Left ventricle myocardium superior (tissue), 1 donor: ENCODE data around the gene CFAP92. TPM values are rescaled to one million over a fixed set of nuclear protein-coding genes. Genes with fewer than 3 reads are reported as not detected.

Experiments
- total RNA-seq: library from RNA; stranded (reverse); fragmentation: NEBNext Ultra II Directional; extraction: Animal tissue kit (Norgen Biotek cat#: 25700); gene quantifications from one replicate; pipeline ENCODE4 v1.2.1, GENCODE V29; 2021
- donor health status: DM: no; HTN: yes; CAD: no; lungs with severe emphysema.

The CFAP92 gene
- total RNA-seq, 1 donor from 2014 or later: 0.27 TPM

Other genes starting within 250 kb of the CFAP92 start
- 50.4 TPM for gene ACAD9, start 114.5 kb downstream of the CFAP92 start, total RNA-seq
- gene EFCC1, start 7.2 kb upstream of the CFAP92 start, total RNA-seq: 3.0 TPM
- not detected for gene GP9, start 66.7 kb upstream of the CFAP92 start, total RNA-seq
- 3.3 TPM for gene RAB43, start 127.7 kb upstream of the CFAP92 start, total RNA-seq
- 25.9 TPM for gene ISY1, start 167.0 kb upstream of the CFAP92 start, total RNA-seq
- gene CNBP, start 189.8 kb upstream of the CFAP92 start, total RNA-seq: 531 TPM